Keratinocyte (primary cell): ENCODE measurements around the gene IL7R.

ENCODE experiments used
- EZH2 ChIP-seq: IDR thresholded peaks from one replicate; pipeline ENCODE4 v1.6.1; 2012; ENCODE audit warnings: inconsistent platforms, mild to moderate bottlenecking, low read length, moderate library complexity
- TF ChIP-seq, protein P1 (sequence below), 3 experiments: IDR thresholded peaks in 1 of 3; conservative IDR thresholded peaks in 1 of 3; optimal IDR thresholded peaks in 1 of 3; 2 replicates in 2 of 3; 3 replicates in 1 of 3; pipeline versions ENCODE3 to v1.5.1; 2011; ENCODE audit warnings: low read length in 3 of 3, mild to moderate bottlenecking in 3 of 3, moderate library complexity in 2 of 3, control low read depth in 1 of 3, inconsistent platforms in 1 of 3; ENCODE audit not compliant: insufficient read depth in 2 of 3; ENCODE audit errors: extremely low read depth in 1 of 3

DNA sequence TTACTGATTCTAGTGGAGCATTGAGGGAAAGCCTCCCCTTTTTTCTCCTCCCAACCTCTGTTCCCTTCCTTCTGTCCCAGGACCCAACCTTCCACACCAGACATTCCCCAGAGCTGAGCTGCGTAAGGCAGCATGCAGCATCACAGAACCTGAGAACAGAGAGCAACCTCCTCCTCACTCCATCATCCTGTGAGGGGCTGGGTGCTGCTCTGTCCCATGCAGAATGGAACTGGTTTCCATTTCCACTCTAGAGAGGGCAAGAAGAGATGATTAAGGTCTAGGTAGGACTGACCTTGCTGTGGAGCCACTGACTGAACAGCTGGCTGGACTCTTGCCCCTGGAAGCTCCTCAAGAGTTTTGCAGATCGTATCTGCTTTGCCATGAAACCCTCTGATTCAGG is 30.1 kb upstream of the IL7R start:
- TF ChIP-seq, protein P1, sequence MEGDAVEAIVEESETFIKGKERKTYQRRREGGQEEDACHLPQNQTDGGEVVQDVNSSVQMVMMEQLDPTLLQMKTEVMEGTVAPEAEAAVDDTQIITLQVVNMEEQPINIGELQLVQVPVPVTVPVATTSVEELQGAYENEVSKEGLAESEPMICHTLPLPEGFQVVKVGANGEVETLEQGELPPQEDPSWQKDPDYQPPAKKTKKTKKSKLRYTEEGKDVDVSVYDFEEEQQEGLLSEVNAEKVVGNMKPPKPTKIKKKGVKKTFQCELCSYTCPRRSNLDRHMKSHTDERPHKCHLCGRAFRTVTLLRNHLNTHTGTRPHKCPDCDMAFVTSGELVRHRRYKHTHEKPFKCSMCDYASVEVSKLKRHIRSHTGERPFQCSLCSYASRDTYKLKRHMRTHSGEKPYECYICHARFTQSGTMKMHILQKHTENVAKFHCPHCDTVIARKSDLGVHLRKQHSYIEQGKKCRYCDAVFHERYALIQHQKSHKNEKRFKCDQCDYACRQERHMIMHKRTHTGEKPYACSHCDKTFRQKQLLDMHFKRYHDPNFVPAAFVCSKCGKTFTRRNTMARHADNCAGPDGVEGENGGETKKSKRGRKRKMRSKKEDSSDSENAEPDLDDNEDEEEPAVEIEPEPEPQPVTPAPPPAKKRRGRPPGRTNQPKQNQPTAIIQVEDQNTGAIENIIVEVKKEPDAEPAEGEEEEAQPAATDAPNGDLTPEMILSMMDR (optimal IDR thresholded peaks at IDR 0.05 in 1 of 3, IDR thresholded peaks at IDR 0.05 in 1 of 3, conservative IDR thresholded peaks at IDR 0.05 in 1 of 3; ENCODE audit: extremely low read depth in 1 of 3, insufficient read depth in 2 of 3, low read length in 3 of 3) = no peak
- no peak for TF ChIP-seq EZH2
